ENCODE measurements around the gene FAM241A.
"Not testable (repeated sequence)": the region's sequence is repeated elsewhere in the genome, so short reads cannot be mapped to it uniquely, and the experiment has no call there.

The FAM241A gene

DNA sequence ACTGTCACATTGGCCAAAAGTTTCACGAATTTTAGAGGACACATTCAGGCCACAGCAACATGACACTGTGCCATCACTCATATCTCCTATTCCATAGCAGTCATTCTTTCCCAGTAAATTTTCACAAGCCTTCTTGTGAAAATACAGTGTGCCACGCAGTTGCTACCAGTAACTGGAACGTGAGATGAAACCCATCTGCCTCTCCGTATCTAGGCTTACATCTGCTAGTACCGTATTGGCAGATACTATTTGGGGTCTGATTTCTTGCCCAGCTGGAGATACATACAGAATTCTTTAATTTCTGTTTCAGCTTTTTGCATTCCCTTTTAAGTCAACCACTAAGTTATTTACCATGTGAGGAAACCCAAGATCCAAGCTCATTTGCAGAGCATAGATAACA lies 8.7 kb upstream of the FAM241A start:
- DNase-seq (ENCODE audit: low read depth in 1 of 2, low spot score in 1 of 2), result no peak

- DNase-seq (ENCODE audit: low read depth in 1 of 2, low spot score in 1 of 2), result no peak
These were observed 6.7 kb upstream of the FAM241A start for GRCh38 chr4:112138538-112138937.

DNA sequence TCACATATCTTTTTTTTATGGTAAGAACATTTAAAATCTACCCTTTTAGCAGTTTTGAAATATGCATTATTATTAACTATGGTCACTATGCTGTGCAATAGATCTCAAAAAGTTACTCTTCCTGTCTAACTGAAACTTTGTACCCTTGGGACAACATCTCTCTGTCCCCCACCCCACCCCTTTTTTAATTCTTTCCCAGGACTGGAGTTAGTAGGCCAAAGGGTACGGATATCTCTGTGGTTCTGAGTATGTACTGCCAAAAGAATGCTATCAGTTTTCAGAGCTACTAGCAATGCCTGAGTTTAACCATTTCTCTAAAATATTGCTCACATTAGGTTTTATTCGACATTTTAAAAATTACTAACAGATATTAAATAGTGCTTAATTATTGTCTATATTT lies 4.7 kb upstream of the FAM241A start:
- DNase-seq (ENCODE audit: low read depth in 1 of 2, low spot score in 1 of 2), result no peak

DNA sequence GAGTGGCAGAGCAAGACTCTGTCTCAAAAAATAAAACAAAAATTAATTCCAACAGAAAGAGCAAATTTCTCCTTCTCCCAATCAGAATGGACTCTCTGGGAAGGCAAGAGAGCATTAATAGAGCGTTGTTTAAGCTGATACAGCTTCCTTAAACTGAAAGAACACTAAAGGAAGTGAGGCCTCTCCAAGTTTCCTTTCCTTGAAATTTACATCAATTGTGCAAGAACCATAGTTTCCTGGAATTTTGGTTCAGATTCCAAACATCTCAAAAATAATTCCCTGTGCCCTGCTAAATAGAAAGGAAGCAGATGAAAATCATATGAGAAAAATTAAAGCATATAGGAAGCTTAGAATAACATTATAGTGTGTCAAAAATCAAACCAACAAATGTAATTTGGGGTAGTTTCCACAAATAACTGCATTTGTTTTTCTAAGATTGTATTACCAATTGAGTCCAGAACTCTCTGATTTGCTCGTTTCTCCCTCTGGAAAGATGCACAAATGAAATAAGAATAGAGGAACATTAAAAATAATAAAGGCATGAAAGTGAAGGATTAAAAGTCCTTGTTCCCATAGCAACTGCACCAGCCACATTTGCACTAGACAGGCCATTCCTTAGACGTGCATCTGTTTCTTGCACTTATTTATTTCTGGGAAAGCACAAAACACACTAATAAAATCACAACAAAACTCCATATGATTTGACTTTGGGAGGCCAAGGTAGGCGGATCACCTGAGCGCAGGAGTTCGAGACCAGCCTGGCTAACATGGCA lies 3.7 kb upstream of the FAM241A start:
- no peak for DNase-seq (ENCODE audit: low read depth in 1 of 2, low spot score in 1 of 2)

GRCh38 chr4:112142182-112142581 lies 3.1 kb upstream of the FAM241A start:
- no peak for DNase-seq (ENCODE audit: low read depth in 1 of 2, low spot score in 1 of 2)

DNA sequence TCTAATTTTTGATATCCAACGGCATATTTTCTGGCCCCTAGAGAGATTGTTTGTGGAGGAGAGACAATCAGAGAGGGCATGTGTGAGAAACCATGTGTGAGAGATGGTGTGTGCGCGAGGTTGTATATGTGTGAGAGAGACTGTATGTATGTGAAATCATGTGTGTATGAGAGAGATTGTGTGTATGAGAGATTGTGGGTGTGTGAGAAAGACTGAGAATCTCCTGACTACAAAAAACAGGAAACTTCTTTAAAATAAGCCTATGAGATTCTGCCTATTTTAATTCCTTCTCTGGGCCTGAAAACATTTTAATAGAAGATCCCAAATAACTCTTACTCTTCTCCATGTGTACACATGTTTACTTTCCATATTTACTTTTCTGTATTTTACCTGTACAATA lies 1.5 kb upstream of the FAM241A start:
- no peak for DNase-seq (ENCODE audit: low read depth in 1 of 2, low spot score in 1 of 2)

- no peak for DNase-seq (ENCODE audit: low read depth in 1 of 2, low spot score in 1 of 2)
These were observed 518 bp upstream of the FAM241A start for GRCh38 chr4:112144546-112145325.

DNA sequence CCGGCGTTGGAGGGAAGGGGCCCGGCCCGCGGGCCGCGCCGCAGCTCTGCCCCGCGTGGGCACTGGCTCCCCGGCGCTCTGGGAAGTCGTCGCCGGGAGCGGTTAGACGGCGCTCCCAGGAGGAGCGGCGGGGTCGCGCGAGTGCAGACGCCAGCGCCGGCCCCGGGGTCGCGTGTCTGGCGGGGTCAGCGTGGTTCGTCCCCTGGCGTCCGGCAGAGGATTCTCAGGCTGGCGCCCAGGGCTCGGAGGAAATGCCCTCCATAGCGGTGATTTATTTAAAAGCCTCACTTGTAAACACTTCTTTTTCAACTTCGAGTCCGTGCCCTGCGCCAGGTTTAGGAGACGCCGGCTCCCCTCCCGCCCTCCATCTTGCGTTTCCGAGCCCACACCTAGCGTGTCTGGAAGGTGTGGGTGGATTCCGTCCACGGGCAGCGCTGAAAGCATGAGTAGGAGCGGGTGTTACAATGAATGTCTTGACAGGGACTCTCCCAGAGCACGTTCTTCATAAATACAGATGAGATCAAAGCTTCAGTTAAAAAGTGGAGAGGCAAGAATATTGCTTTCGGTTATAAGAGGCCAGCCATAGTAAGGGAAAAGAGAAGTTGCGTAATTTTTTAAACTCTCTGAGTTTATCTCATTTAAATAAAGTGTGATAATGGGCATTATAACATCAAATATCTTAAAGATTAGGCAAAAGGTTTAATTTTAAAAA lies 692 bp downstream of the FAM241A start:
- DNase-seq (ENCODE audit: low read depth in 1 of 2, low spot score in 1 of 2), result peak; percentile 28 to 56

- DNase-seq (ENCODE audit: low read depth in 1 of 2, low spot score in 1 of 2), result no peak
These were observed 1.2 kb downstream of the FAM241A start for GRCh38 chr4:112146502-112146813.

DNA sequence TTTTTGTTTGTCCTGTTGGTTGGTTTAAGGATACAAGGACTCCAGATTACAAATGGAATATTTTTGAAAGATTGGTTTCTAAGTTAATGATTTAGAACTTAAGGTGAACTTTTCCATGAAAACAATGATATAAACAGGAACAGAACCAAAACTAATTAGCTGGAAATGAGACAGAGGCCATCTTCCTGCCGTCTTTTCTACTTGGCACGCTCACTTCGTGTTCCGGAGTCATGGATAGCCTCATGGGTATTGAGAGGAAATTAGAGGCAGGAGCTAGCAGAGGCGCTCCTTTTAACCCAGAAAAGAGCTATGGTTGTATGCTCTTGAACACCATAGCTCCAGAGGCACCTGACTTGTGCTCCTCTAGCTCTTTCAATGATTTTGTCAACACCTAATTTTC lies 2.4 kb downstream of the FAM241A start:
- DNase-seq (ENCODE audit: low read depth in 1 of 2, low spot score in 1 of 2), result no peak

- no peak for DNase-seq (ENCODE audit: low read depth in 1 of 2, low spot score in 1 of 2)
These were observed 5.7 kb downstream of the FAM241A start for GRCh38 chr4:112150920-112151319.

- DNase-seq (ENCODE audit: low read depth in 1 of 2, low spot score in 1 of 2), result no peak
These were observed 7.3 kb downstream of the FAM241A start for GRCh38 chr4:112152521-112152920.

DNA sequence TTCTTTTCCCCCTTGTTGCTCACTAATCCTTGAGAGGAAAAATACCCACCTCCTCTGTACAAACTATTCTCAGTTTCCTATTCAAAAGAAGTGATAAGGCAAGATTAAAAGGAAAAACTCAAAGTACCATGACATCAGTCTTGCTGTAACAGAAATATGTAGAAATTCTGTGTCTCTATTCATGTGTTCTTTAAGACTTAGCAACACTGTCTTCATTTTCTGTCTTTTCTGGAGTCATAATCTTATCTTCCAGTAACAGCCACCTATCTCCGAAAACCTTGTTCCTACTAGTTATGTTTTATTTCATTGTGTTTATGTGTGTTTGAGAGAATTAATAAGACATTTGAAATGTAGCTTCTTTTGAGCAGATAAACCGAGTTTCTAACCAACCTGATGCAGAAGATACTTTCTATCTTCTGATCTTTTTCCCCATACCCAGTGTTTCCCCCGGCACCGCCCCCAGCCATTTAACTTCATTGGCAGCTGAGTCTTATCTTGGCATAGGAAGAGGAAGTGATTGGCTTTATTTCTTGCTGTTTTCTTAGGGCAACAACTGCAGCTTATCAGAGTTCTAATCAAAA lies 8.0 kb downstream of the FAM241A start:
- DNase-seq (ENCODE audit: low read depth in 1 of 2, low spot score in 1 of 2), result peak in 1 of 2 donors; percentile 8

DNA sequence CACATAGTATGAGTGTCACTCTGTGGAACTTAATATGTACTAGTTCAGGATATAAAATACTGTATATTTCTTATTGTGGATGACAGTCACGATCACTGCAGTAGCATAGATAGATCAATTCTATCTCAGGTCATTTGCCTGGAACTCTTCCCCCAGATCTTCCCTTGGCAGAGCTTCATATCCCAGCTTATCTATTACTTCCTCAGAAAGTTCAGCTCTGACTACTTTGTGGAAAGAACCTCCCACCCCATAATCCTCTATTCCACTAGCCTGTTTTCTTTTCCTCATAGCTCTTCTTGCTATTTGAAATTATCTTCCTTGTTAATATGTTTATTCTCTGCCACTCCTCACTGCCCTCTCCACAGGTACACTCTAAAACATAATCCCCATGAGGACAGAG lies 10.9 kb downstream of the FAM241A start:
- DNase-seq (ENCODE audit: low read depth in 1 of 2, low spot score in 1 of 2), result no peak

DNA sequence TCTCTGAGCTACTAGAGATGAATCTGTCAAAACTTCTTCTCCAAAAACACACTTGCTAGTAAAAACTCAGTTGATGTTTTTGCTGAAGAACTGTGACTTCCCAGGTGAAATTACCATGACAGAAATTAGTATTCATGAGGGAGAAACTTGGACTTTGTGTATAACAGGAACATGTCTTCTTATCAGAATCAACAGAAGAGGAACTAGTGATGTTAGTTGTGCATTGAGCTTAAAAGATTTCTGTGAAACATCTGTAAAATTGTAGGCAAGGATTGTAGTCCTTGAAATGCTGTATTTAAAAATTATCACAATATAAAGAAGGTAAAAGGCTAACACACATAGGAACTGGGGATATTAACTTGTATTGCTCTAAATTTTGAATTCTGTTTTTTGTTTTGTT lies 11.3 kb downstream of the FAM241A start:
- DNase-seq (ENCODE audit: low read depth in 1 of 2, low spot score in 1 of 2), result no peak

DNA sequence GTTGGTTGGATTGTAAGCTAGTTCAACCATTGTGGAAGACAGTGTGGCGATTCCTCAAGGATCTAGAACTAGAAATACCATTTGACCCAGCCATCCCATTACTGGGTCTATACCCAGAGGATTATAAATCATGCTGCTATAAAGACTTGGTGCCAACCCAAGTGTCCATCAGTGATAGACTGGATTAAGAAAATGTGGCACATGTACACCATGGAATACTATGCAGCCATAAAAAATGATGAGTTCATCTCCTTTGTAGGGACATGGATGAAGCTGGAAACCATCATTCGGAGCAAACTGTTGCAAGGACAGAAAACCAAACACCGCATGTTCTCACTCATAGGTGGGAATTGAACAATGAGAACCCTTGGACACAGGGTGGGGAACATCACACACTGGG lies 18.5 kb downstream of the FAM241A start:
- DNase-seq (ENCODE audit: low read depth in 1 of 2, low spot score in 1 of 2), result not testable (repeated sequence)

DNA sequence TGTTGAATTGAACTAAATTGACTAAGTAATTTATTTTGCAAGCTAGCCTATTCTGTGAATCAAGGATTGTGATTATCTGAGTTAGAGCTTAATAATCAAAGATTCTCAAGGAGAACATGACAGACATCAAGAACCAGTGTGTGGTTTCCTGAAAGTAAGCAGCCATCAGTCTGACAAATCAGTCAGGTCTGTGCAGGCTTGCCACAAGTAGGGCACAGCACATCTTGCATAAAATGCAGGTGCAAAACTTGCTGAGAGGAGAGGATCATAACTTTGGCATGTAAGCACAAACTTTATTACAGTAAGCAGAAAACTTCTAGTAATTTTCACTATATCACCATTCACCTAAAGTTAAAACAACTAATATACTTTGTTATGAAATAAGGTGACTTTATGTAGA lies 22.5 kb downstream of the FAM241A start:
- no peak for DNase-seq (ENCODE audit: low read depth in 1 of 2, low spot score in 1 of 2)

GRCh38 chr4:112168719-112169500 lies 23.7 kb downstream of the FAM241A start:
- DNase-seq (ENCODE audit: low read depth in 1 of 2, low spot score in 1 of 2), result no peak

DNA sequence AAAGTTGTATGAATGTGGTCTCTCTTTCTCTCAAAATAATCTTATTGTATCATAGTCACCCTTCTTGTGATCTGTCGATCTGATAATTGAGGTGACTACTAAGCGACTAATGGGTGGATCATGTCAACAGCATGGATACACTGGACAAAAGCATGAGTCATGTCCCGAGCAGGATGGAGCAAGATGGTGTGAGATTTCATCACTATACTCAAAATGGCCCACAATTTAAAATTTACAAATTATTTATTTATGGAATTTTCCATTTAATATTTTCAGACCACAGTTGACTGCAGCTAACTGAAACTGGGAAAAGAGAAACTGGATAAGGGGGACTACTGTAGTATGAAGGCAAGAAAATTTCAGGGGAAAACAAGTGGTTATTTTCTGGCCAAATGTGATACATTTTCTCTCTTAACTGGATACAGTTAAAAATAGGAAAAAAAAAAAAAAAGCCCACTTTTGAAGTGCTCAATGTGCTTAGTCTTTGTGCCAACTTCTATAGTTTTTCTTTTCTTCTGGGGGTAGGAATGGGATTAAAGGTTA lies 25.3 kb downstream of the FAM241A start:
- no peak for DNase-seq (ENCODE audit: low read depth in 1 of 2, low spot score in 1 of 2)

- not testable (repeated sequence) for DNase-seq (ENCODE audit: low read depth in 1 of 2, low spot score in 1 of 2)
These were observed 26.0 kb downstream of the FAM241A start for GRCh38 chr4:112171051-112171763.
